Endodermal cell (in vitro differentiated cells): Measurements from ENCODE around the gene EYA3. TPM values are rescaled to one million over a fixed set of nuclear protein-coding genes. Genes with fewer than 3 reads are reported as not detected.

Source experiments
- DNase-seq: peaks from one replicate; pipeline ENCODE4 v3.0.0-alpha.2; 2017
- H3K27ac ChIP-seq: 2 replicates; pipeline ENCODE4 v1.5.1; 2013; ENCODE audit warnings: mild to moderate bottlenecking, low read depth, low read length, moderate library complexity
- H3K27me3 ChIP-seq: 2 replicates; pipeline ENCODE4 v1.6.1; 2013; ENCODE audit warnings: mild to moderate bottlenecking, low read length, moderate library complexity; ENCODE audit not compliant: insufficient read depth, control insufficient read depth, poor library complexity, severe bottlenecking
- H3K36me3 ChIP-seq: 2 replicates; pipeline ENCODE4 v1.7.0; 2013; ENCODE audit warnings: mild to moderate bottlenecking, low read length, moderate library complexity; ENCODE audit not compliant: control insufficient read depth, insufficient read depth
- H3K4me1 ChIP-seq: one replicate; pipeline ENCODE4 v1.7.0; 2013; ENCODE audit warnings: low read length; ENCODE audit not compliant: control insufficient read depth, insufficient read depth
- H3K4me3 ChIP-seq: 2 replicates; pipeline ENCODE4 v1.5.1; 2013; ENCODE audit warnings: mild to moderate bottlenecking, low read length, moderate library complexity
- H3K9ac ChIP-seq: 2 replicates; pipeline ENCODE4 v1.6.1; 2013; ENCODE audit warnings: mild to moderate bottlenecking, low read length, moderate library complexity; ENCODE audit not compliant: poor library complexity, severe bottlenecking; ENCODE audit errors: extremely low read depth
- H3K9me3 ChIP-seq: 2 replicates; pipeline ENCODE4 v1.6.1; 2013; ENCODE audit warnings: mild to moderate bottlenecking, low read length, moderate library complexity; ENCODE audit not compliant: control insufficient read depth
- H3K27ac Mint-ChIP-seq: 2 replicates; pipeline ENCODE4 v1.8.0; 2020; ENCODE audit warnings: mixed read lengths
- H3K27me3 Mint-ChIP-seq: 2 replicates; pipeline ENCODE4 v1.8.0; 2021; ENCODE audit warnings: mild to moderate bottlenecking, mixed read lengths; ENCODE audit not compliant: insufficient read depth
- H3K36me3 Mint-ChIP-seq: 2 replicates; pipeline ENCODE4 v1.8.0; 2020; ENCODE audit warnings: low read depth, mixed read lengths
- H3K4me1 Mint-ChIP-seq: 2 replicates; pipeline ENCODE4 v1.8.0; 2020; ENCODE audit warnings: mixed read lengths
- H3K4me3 Mint-ChIP-seq: 2 replicates; pipeline ENCODE4 v1.8.0; 2020; ENCODE audit warnings: mild to moderate bottlenecking, moderate library complexity, mixed read lengths
- H3K9me3 Mint-ChIP-seq: 2 replicates; pipeline ENCODE4 v1.8.0; 2020; ENCODE audit warnings: mild to moderate bottlenecking, mixed read lengths
- WGBS, 2 experiments: methylation state at CpG; one replicate each; pipeline versions ENCODE4 v1.1.5 to v1.1.7; 2013; ENCODE audit warnings: missing lambda C conversion rate in 2 of 2, mixed read lengths in 1 of 2; ENCODE audit not compliant: insufficient coverage in 1 of 2, insufficient read length in 1 of 2; 5-methylcytosine and 5-hydroxymethylcytosine counted together
- total RNA-seq, 2 donors: library from RNA; stranded (reverse); fragmentation: NEBNext Ultra II Directional in 1 of 2; extraction: Animal tissue kit (Norgen Biotek cat#: 25700) in 1 of 2; gene quantifications; 2 replicates in 1 of 2; 3 replicates in 1 of 2; pipeline ENCODE4 v1.2.1, GENCODE V29; 2021
- TF ChIP-seq, protein P1 (sequence below): fragments of 200-600 bp; sonication (generic); conservative IDR thresholded peaks from 2 replicates; pipeline ENCODE4 v1.5.0; 2021; ENCODE audit warnings: antibody characterized with exemption, mild to moderate bottlenecking

Gene EYA3
- total RNA-seq, 2 donors from 2014 or later: 29.3 to 32.8 TPM

DNA sequence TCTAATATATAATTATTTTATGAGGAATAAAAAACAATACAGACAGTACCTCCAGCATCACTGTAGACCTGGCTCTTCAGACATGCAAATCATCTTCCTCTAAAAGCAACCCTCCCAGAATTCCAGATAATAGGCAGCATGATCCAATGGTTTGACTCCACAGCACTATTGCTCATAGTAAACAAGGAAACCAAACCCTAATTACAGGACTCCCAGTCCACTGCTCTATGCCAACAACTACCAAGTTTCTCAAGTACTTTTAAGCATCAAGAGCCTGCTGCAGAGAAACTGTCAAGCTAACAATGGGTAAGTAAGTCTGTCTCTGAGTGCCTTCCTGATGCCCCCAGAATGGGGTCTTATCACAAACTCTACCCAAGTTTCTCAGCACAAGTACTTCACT, 57.2 kb downstream of the EYA3 start:
- Histone ChIP-seq H3K4me3 (no peak overlapping the region), H3K27ac (no peak overlapping the region), H3K9me3 (no peaks in the 10 kb centered on the region), H3K27me3 (no peaks in the 10 kb centered on the region), H3K9ac (no peak overlapping the region), H3K36me3 (peaks cover 30% of the 10 kb centered on the region), H3K4me1 (no peaks in the 10 kb centered on the region)
- Mint-ChIP-seq H3K36me3 (peaks cover 10% of the 10 kb centered on the region), H3K4me3 (no peak overlapping the region), H3K27me3 (no peaks in the 10 kb centered on the region), H3K27ac (no peak overlapping the region), H3K9me3 (no peaks in the 10 kb centered on the region), H3K4me1 (no peaks in the 10 kb centered on the region)
- DNase-seq: no peak
- TF ChIP-seq, protein P1, sequence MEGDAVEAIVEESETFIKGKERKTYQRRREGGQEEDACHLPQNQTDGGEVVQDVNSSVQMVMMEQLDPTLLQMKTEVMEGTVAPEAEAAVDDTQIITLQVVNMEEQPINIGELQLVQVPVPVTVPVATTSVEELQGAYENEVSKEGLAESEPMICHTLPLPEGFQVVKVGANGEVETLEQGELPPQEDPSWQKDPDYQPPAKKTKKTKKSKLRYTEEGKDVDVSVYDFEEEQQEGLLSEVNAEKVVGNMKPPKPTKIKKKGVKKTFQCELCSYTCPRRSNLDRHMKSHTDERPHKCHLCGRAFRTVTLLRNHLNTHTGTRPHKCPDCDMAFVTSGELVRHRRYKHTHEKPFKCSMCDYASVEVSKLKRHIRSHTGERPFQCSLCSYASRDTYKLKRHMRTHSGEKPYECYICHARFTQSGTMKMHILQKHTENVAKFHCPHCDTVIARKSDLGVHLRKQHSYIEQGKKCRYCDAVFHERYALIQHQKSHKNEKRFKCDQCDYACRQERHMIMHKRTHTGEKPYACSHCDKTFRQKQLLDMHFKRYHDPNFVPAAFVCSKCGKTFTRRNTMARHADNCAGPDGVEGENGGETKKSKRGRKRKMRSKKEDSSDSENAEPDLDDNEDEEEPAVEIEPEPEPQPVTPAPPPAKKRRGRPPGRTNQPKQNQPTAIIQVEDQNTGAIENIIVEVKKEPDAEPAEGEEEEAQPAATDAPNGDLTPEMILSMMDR: no peak

DNA sequence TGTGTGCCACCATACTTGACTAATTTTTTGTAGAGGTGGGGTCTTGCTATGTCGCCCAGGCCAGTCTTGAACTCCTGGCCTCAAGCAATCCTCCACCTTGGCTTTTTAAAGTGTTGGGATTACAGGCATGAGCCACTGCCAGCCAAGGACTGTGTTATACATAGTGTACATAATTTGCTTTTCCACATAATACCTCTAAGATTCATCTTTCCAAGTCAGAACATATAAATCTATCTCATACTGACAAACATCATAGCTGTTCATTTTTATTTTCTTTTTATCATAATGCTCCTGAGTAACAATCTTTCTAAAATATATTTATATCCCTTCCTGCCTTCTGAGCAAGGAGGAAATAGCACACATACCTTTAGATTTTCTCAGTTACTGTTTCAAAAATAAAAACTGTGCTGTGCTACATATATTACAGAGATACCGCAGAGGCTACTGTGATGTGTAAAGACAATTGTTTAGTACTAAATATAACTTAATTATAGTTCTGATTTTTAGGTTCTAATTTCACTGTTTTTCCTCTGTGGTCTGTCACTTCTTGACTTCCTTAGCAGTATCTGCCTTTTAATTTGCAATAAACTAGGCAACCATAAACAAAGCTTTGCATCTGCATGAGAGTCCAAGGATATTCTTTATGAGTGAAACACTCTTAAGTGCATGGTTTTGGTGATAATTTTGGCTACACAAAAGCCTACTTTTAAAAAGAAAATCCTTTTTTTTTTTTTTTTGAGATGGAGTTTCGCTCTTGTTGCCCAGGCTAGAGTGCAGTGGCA, 59.3 kb downstream of the EYA3 start:
- TF ChIP-seq, protein P1: no peak
- Histone ChIP-seq H3K9ac (no peak overlapping the region), H3K27ac (no peak overlapping the region), H3K27me3 (no peaks in the 10 kb centered on the region), H3K36me3 (peaks cover 20% of the 10 kb centered on the region), H3K4me1 (no peaks in the 10 kb centered on the region), H3K4me3 (no peak overlapping the region), H3K9me3 (no peaks in the 10 kb centered on the region)
- Mint-ChIP-seq H3K4me1 (no peaks in the 10 kb centered on the region), H3K36me3 (peaks cover 2% of the 10 kb centered on the region), H3K4me3 (no peak overlapping the region), H3K27me3 (no peaks in the 10 kb centered on the region), H3K9me3 (no peaks in the 10 kb centered on the region), H3K27ac (no peak overlapping the region)
- WGBS, 2 experiments: 94% methylated on average over 2 of the region's 3 CpGs; no CpG with 5 or more reads in 1 of the 2 experiments
- no peak for DNase-seq

DNA sequence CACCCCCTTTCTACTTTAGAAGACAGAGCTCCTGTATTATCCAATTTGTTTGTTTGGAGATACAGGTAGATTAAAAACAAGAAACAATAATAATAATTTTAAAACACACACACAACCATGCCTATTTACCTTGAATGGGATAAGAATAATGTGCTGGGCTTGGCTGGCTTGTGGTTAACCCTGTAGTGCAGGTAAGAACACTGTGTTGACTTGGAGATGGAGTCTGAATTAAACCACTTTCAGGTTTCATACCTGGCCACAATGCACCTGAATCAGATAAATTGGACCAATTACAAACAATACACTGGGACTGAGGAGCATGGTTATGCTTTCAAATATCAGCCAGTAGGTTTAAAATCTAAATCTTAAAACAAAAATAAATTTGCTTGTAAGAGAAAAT, 60.8 kb downstream of the EYA3 start:
- TF ChIP-seq, protein P1: no peak
- Mint-ChIP-seq H3K36me3 (peaks cover 10% of the 10 kb centered on the region), H3K27me3 (no peaks in the 10 kb centered on the region), H3K9me3 (no peaks in the 10 kb centered on the region), H3K4me1 (no peaks in the 10 kb centered on the region), H3K4me3 (no peak overlapping the region), H3K27ac (no peak overlapping the region)
- no peaks in the 10 kb centered on the region for H3K27me3 ChIP-seq
- no peak for DNase-seq
- H3K9me3 ChIP-seq: no peaks in the 10 kb centered on the region
- no peaks in the 10 kb centered on the region for H3K4me1 ChIP-seq
- H3K36me3 ChIP-seq: peaks cover 28% of the 10 kb centered on the region
- H3K4me3 ChIP-seq: no peak overlapping the region
- no peak overlapping the region for H3K27ac ChIP-seq
- H3K9ac ChIP-seq: no peak overlapping the region
